ENCODE results near the gene UAP1L1. TPM values are rescaled to one million over a fixed set of nuclear protein-coding genes. Genes with fewer than 3 reads are reported as not detected.

UAP1L1 gene
- total and polyA plus RNA-seq, 9 of the 15 experiments (the other 6 are each of a cell fraction or from before 2014, with no cell fraction given), result 0.20 to 8.6 (median 3.7) TPM

DNA sequence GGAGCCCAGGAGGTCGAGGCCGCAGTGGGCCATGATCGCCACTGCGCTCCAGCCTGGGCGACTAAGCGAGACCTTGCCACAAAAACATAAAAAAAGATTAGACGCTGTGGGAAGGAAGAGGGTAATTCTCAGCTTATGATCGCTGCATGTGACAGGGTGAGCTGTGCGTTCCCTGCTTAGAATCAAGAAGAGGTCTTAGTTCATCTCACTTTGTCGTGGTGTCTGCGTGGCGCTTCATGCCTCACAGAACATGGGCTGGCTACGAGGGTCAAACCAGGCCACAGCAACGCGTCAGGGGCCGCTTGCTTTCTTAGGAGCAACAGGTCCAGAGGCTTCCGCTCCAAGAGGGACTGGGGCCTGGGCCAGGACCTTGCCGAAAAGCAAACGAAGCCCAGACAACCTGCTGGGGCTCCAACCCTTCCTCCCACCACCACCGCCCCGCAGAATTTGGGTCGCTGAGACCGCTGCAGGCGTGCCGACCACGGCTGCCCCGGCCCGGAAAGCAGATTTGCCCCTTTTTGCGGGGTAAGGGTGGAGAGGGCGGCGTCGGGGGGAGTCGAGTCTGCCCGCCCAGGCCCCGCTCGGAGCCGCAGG is 51.6 kb downstream of the UAP1L1 start (continued):
- TF ChIP-seq MAZ (CRISPR knock-in tag; conservative IDR thresholded peaks at IDR 0.05 in 1 of 2, IDR thresholded peaks at IDR 0.05 in 1 of 2) (no peak; a peak in 1 of 4 replicates), KLF1 (tag; IDR thresholded peaks at IDR 0.05) (no peak), ZSCAN32 (CRISPR knock-in tag; IDR thresholded peaks at IDR 0.05) (no peak), SNIP1 (IDR thresholded peaks at IDR 0.05; ENCODE audit: low read depth) (no peak), GTF2E2 (tag; IDR thresholded peaks at IDR 0.05) (no peak), CEBPB (tag; IDR thresholded peaks at IDR 0.05) (no peak), MEIS2 (IDR thresholded peaks at IDR 0.05; ENCODE audit: partially characterized antibody) (no peak), HOXB6 (CRISPR knock-in tag; IDR thresholded peaks at IDR 0.05; ENCODE audit: borderline replicate concordance) (no peak), KLF16 (IDR thresholded peaks at IDR 0.05) (no peak), FOXK1 (CRISPR knock-in tag; IDR thresholded peaks at IDR 0.05; ENCODE audit: borderline replicate concordance) (peak; percentile 68; the same call in 1 of the 2 replicates), CC2D1A (IDR thresholded peaks at IDR 0.05) (no peak), BDP1 (IDR thresholded peaks at IDR 0.05; ENCODE audit: insufficient read depth, insufficient read length) (no peak), KDM1A (IDR thresholded peaks at IDR 0.05) (no peak), ZNF224 (CRISPR knock-in tag; IDR thresholded peaks at IDR 0.05) (no peak), ZNF583 (CRISPR knock-in tag; IDR thresholded peaks at IDR 0.05) (0 out of 2 replicates have a peak, but pooled peaks have one; percentile 50), PHB2 (IDR thresholded peaks at IDR 0.05; ENCODE audit: low read depth) (no peak), SIN3A (IDR thresholded peaks at IDR 0.05; ENCODE audit: borderline replicate concordance in 2 of 2, control insufficient read depth in 1 of 2, low read depth in 2 of 2, low read length in 2 of 2) (no peak), NR4A1 (CRISPR knock-in tag; IDR thresholded peaks at IDR 0.05) (no peak), NR4A1 (tag; IDR thresholded peaks at IDR 0.05) (0 out of 2 replicates have a peak, but pooled peaks have one; percentile 38)
- TF ChIP-seq, protein P1, sequence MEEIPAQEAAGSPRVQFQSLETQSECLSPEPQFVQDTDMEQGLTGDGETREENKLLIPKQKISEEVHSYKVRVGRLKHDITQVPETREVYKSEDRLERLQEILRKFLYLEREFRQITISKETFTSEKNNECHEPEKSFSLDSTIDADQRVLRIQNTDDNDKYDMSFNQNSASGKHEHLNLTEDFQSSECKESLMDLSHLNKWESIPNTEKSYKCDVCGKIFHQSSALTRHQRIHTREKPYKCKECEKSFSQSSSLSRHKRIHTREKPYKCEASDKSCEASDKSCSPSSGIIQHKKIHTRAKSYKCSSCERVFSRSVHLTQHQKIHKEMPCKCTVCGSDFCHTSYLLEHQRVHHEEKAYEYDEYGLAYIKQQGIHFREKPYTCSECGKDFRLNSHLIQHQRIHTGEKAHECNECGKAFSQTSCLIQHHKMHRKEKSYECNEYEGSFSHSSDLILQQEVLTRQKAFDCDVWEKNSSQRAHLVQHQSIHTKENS (CRISPR knock-in tag; IDR thresholded peaks at IDR 0.05), result no peak
- TF ChIP-seq, protein P2, sequence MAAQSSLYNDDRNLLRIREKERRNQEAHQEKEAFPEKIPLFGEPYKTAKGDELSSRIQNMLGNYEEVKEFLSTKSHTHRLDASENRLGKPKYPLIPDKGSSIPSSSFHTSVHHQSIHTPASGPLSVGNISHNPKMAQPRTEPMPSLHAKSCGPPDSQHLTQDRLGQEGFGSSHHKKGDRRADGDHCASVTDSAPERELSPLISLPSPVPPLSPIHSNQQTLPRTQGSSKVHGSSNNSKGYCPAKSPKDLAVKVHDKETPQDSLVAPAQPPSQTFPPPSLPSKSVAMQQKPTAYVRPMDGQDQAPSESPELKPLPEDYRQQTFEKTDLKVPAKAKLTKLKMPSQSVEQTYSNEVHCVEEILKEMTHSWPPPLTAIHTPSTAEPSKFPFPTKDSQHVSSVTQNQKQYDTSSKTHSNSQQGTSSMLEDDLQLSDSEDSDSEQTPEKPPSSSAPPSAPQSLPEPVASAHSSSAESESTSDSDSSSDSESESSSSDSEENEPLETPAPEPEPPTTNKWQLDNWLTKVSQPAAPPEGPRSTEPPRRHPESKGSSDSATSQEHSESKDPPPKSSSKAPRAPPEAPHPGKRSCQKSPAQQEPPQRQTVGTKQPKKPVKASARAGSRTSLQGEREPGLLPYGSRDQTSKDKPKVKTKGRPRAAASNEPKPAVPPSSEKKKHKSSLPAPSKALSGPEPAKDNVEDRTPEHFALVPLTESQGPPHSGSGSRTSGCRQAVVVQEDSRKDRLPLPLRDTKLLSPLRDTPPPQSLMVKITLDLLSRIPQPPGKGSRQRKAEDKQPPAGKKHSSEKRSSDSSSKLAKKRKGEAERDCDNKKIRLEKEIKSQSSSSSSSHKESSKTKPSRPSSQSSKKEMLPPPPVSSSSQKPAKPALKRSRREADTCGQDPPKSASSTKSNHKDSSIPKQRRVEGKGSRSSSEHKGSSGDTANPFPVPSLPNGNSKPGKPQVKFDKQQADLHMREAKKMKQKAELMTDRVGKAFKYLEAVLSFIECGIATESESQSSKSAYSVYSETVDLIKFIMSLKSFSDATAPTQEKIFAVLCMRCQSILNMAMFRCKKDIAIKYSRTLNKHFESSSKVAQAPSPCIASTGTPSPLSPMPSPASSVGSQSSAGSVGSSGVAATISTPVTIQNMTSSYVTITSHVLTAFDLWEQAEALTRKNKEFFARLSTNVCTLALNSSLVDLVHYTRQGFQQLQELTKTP (IDR thresholded peaks at IDR 0.05; ENCODE audit: low read depth in 1 of 2, partially characterized antibody in 2 of 2), result peak in 1 of 2 experiments; percentile 34
- TF ChIP-seq, protein P3, sequence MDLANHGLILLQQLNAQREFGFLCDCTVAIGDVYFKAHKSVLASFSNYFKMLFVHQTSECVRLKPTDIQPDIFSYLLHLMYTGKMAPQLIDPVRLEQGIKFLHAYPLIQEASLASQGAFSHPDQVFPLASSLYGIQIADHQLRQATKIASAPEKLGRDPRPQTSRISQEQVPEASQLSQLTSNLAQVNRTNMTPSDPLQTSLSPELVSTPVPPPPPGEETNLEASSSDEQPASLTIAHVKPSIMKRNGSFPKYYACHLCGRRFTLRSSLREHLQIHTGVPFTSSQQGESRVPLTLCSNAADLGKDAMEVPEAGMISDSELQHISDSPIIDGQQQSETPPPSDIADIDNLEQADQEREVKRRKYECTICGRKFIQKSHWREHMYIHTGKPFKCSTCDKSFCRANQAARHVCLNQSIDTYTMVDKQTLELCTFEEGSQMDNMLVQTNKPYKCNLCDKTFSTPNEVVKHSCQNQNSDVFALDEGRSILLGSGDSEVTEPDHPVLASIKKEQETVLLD (IDR thresholded peaks at IDR 0.05), result no peak

Measured in K562 (cell line).